HepG2 (cell line): Measurements from ENCODE around the gene AMOTL1.

Experiments
- ARID2 ChIP-seq: sonication (generic); formaldehyde crosslinking; IDR thresholded peaks from 2 replicates; pipeline ENCODE4 v1.8.1; 2022; ENCODE audit warnings: mild to moderate bottlenecking, missing genetic modification reagents, borderline replicate concordance
- CAMTA2 ChIP-seq: sonication (generic); formaldehyde crosslinking; IDR thresholded peaks from 2 replicates; pipeline ENCODE4 v1.4.0; 2020; ENCODE audit warnings: mild to moderate bottlenecking, missing genetic modification reagents, borderline replicate concordance
- ZNF138 ChIP-seq: sonication (generic); formaldehyde crosslinking; IDR thresholded peaks from 2 replicates; pipeline ENCODE4 v1.5.0; 2020; ENCODE audit warnings: mild to moderate bottlenecking, low read depth, missing genetic modification reagents
- TF ChIP-seq, protein P1 (sequence below), 2 experiments: IDR thresholded peaks; 2 replicates each; pipeline ENCODE4 v1.6.1; 2011 to 2012; ENCODE audit warnings: low read length in 2 of 2, borderline replicate concordance in 1 of 2, low read depth in 1 of 2, mild to moderate bottlenecking in 1 of 2, moderate library complexity in 1 of 2

DNA sequence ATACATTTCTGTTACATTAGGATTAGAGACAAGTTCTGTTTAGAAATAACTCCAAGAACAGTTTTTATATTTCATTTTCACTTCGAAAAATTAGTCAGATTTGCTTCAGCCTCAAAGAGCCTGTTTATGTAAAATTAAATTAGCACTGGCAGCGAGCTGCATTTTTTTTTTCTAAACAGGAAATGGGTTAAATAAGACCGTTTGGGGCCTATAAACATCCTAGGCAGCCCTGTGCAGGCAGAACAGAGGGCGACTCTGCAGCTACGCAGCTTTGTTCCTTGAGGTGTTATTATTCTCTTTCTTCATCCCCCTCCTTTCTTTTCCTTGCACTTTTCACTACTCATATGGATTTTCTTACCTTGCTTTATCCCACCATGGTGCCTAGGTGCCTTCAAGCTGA is 156.5 kb downstream of the AMOTL1 start:
- no peak for TF ChIP-seq ZNF138 (CRISPR knock-in tag)
- no peak for TF ChIP-seq ARID2 (CRISPR knock-in tag)
- no peak for TF ChIP-seq CAMTA2 (CRISPR knock-in tag)
- TF ChIP-seq, protein P1, sequence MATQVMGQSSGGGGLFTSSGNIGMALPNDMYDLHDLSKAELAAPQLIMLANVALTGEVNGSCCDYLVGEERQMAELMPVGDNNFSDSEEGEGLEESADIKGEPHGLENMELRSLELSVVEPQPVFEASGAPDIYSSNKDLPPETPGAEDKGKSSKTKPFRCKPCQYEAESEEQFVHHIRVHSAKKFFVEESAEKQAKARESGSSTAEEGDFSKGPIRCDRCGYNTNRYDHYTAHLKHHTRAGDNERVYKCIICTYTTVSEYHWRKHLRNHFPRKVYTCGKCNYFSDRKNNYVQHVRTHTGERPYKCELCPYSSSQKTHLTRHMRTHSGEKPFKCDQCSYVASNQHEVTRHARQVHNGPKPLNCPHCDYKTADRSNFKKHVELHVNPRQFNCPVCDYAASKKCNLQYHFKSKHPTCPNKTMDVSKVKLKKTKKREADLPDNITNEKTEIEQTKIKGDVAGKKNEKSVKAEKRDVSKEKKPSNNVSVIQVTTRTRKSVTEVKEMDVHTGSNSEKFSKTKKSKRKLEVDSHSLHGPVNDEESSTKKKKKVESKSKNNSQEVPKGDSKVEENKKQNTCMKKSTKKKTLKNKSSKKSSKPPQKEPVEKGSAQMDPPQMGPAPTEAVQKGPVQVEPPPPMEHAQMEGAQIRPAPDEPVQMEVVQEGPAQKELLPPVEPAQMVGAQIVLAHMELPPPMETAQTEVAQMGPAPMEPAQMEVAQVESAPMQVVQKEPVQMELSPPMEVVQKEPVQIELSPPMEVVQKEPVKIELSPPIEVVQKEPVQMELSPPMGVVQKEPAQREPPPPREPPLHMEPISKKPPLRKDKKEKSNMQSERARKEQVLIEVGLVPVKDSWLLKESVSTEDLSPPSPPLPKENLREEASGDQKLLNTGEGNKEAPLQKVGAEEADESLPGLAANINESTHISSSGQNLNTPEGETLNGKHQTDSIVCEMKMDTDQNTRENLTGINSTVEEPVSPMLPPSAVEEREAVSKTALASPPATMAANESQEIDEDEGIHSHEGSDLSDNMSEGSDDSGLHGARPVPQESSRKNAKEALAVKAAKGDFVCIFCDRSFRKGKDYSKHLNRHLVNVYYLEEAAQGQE (IDR thresholded peaks at IDR 0.05; ENCODE audit: borderline replicate concordance in 1 of 2, low read depth in 1 of 2, low read length in 2 of 2) = no peak
